Measurements from ENCODE around the gene THAP9.

Gene THAP9

DNA sequence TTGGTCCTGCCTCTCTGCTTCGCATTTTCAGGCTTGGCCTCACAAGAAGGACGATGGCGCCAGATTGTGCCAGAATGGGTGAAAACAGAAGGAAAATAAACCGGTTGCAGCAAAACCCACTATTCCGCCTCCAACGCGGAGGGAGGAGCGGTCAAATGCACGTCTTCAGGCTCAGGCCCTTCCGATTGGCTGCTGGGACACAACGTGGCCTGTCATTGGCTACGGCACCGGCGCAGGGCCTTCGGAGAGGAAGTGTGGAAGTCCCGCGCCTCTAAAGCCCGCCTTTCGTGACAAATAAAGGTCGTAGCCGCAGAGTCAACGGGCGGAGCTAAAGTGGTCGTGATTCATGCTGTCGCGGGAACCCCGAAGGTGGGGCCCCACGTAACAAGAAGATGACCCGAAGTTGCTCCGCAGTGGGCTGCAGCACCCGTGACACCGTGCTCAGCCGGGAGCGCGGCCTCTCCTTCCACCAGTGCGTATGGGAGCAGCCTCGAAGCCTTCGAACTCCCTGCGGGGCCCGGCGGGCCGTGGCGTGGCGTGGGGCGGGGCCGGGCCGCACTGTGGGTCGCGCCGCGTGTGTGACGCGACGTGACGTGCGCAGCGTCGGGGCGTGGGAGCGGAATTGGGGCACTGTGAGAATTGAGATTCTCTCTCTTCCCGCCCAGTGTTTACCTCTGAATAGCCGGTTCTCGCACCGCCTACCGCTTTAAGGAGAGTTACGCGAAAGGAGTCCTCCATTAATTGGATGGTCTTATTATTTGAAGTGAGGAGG is at the start of gene THAP9 (continued):
- TF ChIP-seq MEIS1 (CRISPR knock-in tag; IDR thresholded peaks at IDR 0.05; ENCODE audit: borderline replicate concordance) (no peak), ZNF555 (tag by site-specific recombination; conservative IDR thresholded peaks at IDR 0.05) (no peak), ZNF621 (tag by site-specific recombination; IDR thresholded peaks at IDR 0.05) (no peak), ZNF248 (tag by site-specific recombination; IDR thresholded peaks at IDR 0.05) (no peak), ZNF560 (tag by site-specific recombination; IDR thresholded peaks at IDR 0.05; ENCODE audit: borderline replicate concordance) (no peak), ZNF501 (tag by site-specific recombination; IDR thresholded peaks at IDR 0.05) (no peak; the same call in none of the 2 replicates), PRDM1 (tag by site-specific recombination; IDR thresholded peaks at IDR 0.05) (no peak), HOXD13 (CRISPR knock-in tag; IDR thresholded peaks at IDR 0.05; ENCODE audit: borderline replicate concordance) (no peak; the same call in 1 of the 2 replicates), HOXA7 (CRISPR knock-in tag; IDR thresholded peaks at IDR 0.05; ENCODE audit: borderline replicate concordance) (no peak), ZNF221 (tag by site-specific recombination; IDR thresholded peaks at IDR 0.05; ENCODE audit: borderline replicate concordance) (no peak), TRIM28 (IDR thresholded peaks at IDR 0.05; ENCODE audit: borderline replicate concordance, low read length) (peak; percentile 86), ZNF514 (tag by site-specific recombination; IDR thresholded peaks at IDR 0.05) (no peak), ZNF843 (tag by site-specific recombination; IDR thresholded peaks at IDR 0.05) (no peak), ZNF24 (tag by site-specific recombination; IDR thresholded peaks at IDR 0.05) (no peak), ZFP69B (tag by site-specific recombination; IDR thresholded peaks at IDR 0.05) (peak; percentile 97), ZNF335 (tag by site-specific recombination; conservative IDR thresholded peaks at IDR 0.05) (peak; percentile 75), ZFP37 (tag by site-specific recombination; IDR thresholded peaks at IDR 0.05) (peak; percentile 84; the same call in 1 of the 2 replicates), ZNF157 (tag by site-specific recombination; IDR thresholded peaks at IDR 0.05) (no peak), RBAK (tag by site-specific recombination; IDR thresholded peaks at IDR 0.05) (no peak), ZNF174 (tag by site-specific recombination; IDR thresholded peaks at IDR 0.05) (no peak), ZNF133 (tag by site-specific recombination; IDR thresholded peaks at IDR 0.05) (no peak), ZNF777 (tag by site-specific recombination; IDR thresholded peaks at IDR 0.05; ENCODE audit: borderline replicate concordance) (no peak), ZNF214 (tag by site-specific recombination; IDR thresholded peaks at IDR 0.05; ENCODE audit: borderline replicate concordance) (no peak)
- TF ChIP-seq, protein P1, sequence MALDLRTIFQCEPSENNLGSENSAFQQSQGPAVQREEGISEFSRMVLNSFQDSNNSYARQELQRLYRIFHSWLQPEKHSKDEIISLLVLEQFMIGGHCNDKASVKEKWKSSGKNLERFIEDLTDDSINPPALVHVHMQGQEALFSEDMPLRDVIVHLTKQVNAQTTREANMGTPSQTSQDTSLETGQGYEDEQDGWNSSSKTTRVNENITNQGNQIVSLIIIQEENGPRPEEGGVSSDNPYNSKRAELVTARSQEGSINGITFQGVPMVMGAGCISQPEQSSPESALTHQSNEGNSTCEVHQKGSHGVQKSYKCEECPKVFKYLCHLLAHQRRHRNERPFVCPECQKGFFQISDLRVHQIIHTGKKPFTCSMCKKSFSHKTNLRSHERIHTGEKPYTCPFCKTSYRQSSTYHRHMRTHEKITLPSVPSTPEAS (tag by site-specific recombination; IDR thresholded peaks at IDR 0.05) = no peak
- TF ChIP-seq, protein P2, sequence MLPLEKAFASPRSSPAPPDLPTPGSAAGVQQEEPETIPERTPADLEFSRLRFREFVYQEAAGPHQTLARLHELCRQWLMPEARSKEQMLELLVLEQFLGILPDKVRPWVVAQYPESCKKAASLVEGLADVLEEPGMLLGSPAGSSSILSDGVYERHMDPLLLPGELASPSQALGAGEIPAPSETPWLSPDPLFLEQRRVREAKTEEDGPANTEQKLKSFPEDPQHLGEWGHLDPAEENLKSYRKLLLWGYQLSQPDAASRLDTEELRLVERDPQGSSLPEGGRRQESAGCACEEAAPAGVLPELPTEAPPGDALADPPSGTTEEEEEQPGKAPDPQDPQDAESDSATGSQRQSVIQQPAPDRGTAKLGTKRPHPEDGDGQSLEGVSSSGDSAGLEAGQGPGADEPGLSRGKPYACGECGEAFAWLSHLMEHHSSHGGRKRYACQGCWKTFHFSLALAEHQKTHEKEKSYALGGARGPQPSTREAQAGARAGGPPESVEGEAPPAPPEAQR (tag by site-specific recombination; IDR thresholded peaks at IDR 0.05) = no peak
- TF ChIP-seq, protein P3, sequence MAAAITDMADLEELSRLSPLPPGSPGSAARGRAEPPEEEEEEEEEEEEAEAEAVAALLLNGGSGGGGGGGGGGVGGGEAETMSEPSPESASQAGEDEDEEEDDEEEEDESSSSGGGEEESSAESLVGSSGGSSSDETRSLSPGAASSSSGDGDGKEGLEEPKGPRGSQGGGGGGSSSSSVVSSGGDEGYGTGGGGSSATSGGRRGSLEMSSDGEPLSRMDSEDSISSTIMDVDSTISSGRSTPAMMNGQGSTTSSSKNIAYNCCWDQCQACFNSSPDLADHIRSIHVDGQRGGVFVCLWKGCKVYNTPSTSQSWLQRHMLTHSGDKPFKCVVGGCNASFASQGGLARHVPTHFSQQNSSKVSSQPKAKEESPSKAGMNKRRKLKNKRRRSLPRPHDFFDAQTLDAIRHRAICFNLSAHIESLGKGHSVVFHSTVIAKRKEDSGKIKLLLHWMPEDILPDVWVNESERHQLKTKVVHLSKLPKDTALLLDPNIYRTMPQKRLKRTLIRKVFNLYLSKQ (tag by site-specific recombination; IDR thresholded peaks at IDR 0.05; ENCODE audit: borderline replicate concordance) = no peak
- TF ChIP-seq, protein P4, sequence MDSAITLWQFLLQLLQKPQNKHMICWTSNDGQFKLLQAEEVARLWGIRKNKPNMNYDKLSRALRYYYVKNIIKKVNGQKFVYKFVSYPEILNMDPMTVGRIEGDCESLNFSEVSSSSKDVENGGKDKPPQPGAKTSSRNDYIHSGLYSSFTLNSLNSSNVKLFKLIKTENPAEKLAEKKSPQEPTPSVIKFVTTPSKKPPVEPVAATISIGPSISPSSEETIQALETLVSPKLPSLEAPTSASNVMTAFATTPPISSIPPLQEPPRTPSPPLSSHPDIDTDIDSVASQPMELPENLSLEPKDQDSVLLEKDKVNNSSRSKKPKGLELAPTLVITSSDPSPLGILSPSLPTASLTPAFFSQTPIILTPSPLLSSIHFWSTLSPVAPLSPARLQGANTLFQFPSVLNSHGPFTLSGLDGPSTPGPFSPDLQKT (IDR thresholded peaks at IDR 0.05; ENCODE audit: borderline replicate concordance, low read depth, low read length) = no peak
- TF ChIP-seq, protein P5, sequence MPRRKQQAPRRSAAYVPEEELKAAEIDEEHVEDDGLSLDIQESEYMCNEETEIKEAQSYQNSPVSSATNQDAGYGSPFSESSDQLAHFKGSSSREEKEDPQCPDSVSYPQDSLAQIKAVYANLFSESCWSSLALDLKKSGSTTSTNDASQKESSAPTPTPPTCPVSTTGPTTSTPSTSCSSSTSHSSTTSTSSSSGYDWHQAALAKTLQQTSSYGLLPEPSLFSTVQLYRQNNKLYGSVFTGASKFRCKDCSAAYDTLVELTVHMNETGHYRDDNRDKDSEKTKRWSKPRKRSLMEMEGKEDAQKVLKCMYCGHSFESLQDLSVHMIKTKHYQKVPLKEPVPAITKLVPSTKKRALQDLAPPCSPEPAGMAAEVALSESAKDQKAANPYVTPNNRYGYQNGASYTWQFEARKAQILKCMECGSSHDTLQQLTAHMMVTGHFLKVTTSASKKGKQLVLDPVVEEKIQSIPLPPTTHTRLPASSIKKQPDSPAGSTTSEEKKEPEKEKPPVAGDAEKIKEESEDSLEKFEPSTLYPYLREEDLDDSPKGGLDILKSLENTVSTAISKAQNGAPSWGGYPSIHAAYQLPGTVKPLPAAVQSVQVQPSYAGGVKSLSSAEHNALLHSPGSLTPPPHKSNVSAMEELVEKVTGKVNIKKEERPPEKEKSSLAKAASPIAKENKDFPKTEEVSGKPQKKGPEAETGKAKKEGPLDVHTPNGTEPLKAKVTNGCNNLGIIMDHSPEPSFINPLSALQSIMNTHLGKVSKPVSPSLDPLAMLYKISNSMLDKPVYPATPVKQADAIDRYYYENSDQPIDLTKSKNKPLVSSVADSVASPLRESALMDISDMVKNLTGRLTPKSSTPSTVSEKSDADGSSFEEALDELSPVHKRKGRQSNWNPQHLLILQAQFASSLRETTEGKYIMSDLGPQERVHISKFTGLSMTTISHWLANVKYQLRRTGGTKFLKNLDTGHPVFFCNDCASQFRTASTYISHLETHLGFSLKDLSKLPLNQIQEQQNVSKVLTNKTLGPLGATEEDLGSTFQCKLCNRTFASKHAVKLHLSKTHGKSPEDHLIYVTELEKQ (tag by site-specific recombination; IDR thresholded peaks at IDR 0.05; ENCODE audit: borderline replicate concordance) = no peak
- TF ChIP-seq, protein P6, sequence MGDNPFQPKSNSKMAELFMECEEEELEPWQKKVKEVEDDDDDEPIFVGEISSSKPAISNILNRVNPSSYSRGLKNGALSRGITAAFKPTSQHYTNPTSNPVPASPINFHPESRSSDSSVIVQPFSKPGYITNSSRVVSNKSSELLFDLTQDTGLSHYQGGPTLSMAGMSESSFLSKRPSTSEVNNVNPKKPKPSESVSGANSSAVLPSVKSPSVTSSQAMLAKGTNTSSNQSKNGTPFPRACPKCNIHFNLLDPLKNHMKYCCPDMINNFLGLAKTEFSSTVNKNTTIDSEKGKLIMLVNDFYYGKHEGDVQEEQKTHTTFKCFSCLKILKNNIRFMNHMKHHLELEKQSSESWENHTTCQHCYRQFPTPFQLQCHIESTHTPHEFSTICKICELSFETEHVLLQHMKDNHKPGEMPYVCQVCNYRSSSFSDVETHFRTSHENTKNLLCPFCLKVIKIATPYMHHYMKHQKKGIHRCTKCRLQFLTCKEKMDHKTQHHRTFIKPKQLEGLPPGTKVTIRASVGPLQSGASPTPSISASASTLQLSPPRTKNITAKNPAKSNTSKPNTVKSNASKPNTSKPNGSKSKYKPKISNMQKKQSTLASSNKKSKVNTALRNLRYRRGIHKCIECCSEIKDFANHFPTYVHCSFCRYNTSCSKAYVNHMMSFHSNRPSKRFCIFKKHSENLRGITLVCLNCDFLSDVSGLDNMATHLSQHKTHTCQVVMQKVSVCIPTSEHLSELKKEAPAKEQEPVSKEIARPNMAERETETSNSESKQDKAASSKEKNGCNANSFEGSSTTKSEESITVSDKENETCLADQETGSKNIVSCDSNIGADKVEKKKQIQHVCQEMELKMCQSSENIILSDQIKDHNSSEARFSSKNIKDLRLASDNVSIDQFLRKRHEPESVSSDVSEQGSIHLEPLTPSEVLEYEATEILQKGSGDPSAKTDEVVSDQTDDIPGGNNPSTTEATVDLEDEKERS (tag by site-specific recombination; IDR thresholded peaks at IDR 0.05) = no peak
